Skeletal muscle tissue (tissue), 5 donors: ENCODE measurements around the gene SCAF4. TPM values are rescaled to one million over a fixed set of nuclear protein-coding genes. Genes with fewer than 3 reads are reported as not detected.
"Not testable (repeated sequence)": the region's sequence is repeated elsewhere in the genome, so short reads cannot be mapped to it uniquely, and the experiment has no call there.

Experiments used
- H3K27ac ChIP-seq: one replicate; pipeline ENCODE4 v1.7.0; 2013; ENCODE audit warnings: mild to moderate bottlenecking, low read depth, low read length, inconsistent platforms
- H3K27me3 ChIP-seq, 3 donors: one replicate each; pipeline ENCODE4 v1.7.0; 2013; ENCODE audit warnings: low read length in 3 of 3; ENCODE audit not compliant: control insufficient read depth in 3 of 3, insufficient read depth in 3 of 3
- H3K36me3 ChIP-seq, 3 donors: one replicate each; pipeline ENCODE4 v1.7.0; 2013; ENCODE audit warnings: low read length in 3 of 3; ENCODE audit not compliant: control insufficient read depth in 3 of 3, insufficient read depth in 3 of 3
- H3K4me1 ChIP-seq, 3 donors: one replicate each; pipeline ENCODE4 v1.7.0; 2013; ENCODE audit warnings: low read length in 3 of 3, mild to moderate bottlenecking in 3 of 3; ENCODE audit not compliant: control insufficient read depth in 3 of 3, insufficient read depth in 3 of 3
- H3K4me3 ChIP-seq, 3 donors: one replicate each; pipeline ENCODE4 v1.7.0; 2013; ENCODE audit warnings: low read length in 3 of 3
- H3K9ac ChIP-seq, 3 donors: one replicate each; pipeline ENCODE4 v1.7.0; 2013; ENCODE audit warnings: low read length in 3 of 3, mild to moderate bottlenecking in 3 of 3, moderate library complexity in 2 of 3, low read depth in 1 of 3
- H3K9me3 ChIP-seq, 3 donors: one replicate each; pipeline ENCODE4 v1.7.0; 2013; ENCODE audit warnings: low read length in 3 of 3; ENCODE audit not compliant: control insufficient read depth in 3 of 3
- small RNA-seq: library from RNA; depleted of rRNA; stranded (forward); fragments of <200 nt; gene quantifications from one replicate; pipeline ENCODE3, GENCODE V24; 2014
- total RNA-seq: library from RNA; depleted of rRNA; stranded (reverse); fragments of >200 nt; gene quantifications from one replicate; pipeline ENCODE4 v1.2.3, GENCODE V29; 2014
- donor health status: Osteomylitis.

SCAF4 gene
- total RNA-seq, 1 donor from 2014 or later: 8.4 TPM

GRCh38 chr21:31631881-31632280 lies 100.0 kb downstream of the SCAF4 start:
- not testable (repeated sequence) for H3K27ac ChIP-seq, H3K27me3 ChIP-seq, H3K4me3 ChIP-seq, H3K4me1 ChIP-seq, H3K9me3 ChIP-seq, H3K9ac ChIP-seq, H3K36me3 ChIP-seq

- Histone ChIP-seq H3K9ac (no peak overlapping the region), H3K4me3 (no peak overlapping the region), H3K27me3 (no peaks in the 10 kb centered on the region), H3K9me3 (no peaks in the 10 kb centered on the region), H3K36me3 (no peaks in the 10 kb centered on the region), H3K27ac (no peak overlapping the region), H3K4me1 (no peaks in the 10 kb centered on the region)
Measured at GRCh38 chr21:31629972-31630711, 101.8 kb downstream of the SCAF4 start.

GRCh38 chr21:31624961-31625491 lies 106.9 kb downstream of the SCAF4 start:
- H3K4me1 ChIP-seq: no peaks in the 10 kb centered on the region
- H3K4me3 ChIP-seq: no peak overlapping the region
- H3K27me3 ChIP-seq: no peaks in the 10 kb centered on the region
- no peaks in the 10 kb centered on the region for H3K36me3 ChIP-seq
- H3K9ac ChIP-seq: no peak overlapping the region
- no peaks in the 10 kb centered on the region for H3K9me3 ChIP-seq
- H3K27ac ChIP-seq: no peak overlapping the region

- no peak overlapping the region for H3K9ac ChIP-seq
- no peak overlapping the region for H3K4me3 ChIP-seq
- no peaks in the 10 kb centered on the region for H3K27me3 ChIP-seq
- H3K36me3 ChIP-seq: no peaks in the 10 kb centered on the region
- no peaks in the 10 kb centered on the region for H3K4me1 ChIP-seq
- peaks cover 0 to 2% (median 0%) of the 10 kb centered on the region in 3 donors for H3K9me3 ChIP-seq
- no peak overlapping the region for H3K27ac ChIP-seq
Measured at GRCh38 chr21:31624181-31624580, 107.7 kb downstream of the SCAF4 start.

GRCh38 chr21:31623664-31624063 lies 108.3 kb downstream of the SCAF4 start:
- no peak overlapping the region for H3K9ac ChIP-seq
- peaks cover 0 to 4% (median 0%) of the 10 kb centered on the region in 3 donors for H3K9me3 ChIP-seq
- no peaks in the 10 kb centered on the region for H3K36me3 ChIP-seq
- H3K4me1 ChIP-seq: no peaks in the 10 kb centered on the region
- H3K27ac ChIP-seq: no peak overlapping the region
- H3K27me3 ChIP-seq: no peaks in the 10 kb centered on the region
- H3K4me3 ChIP-seq: no peak overlapping the region

GRCh38 chr21:31622397-31622796 lies 109.5 kb downstream of the SCAF4 start:
- Histone ChIP-seq H3K27me3 (no peaks in the 10 kb centered on the region), H3K27ac (no peak overlapping the region), H3K4me1 (no peaks in the 10 kb centered on the region), H3K36me3 (no peaks in the 10 kb centered on the region), H3K4me3 (no peak overlapping the region), H3K9ac (no peak overlapping the region), H3K9me3 (peaks cover 0 to 4% (median 0%) of the 10 kb centered on the region in 3 donors)

Small RNA genes lying within 50 kb of the gene (small RNA-seq; reads per million reads assigned to genes)
- gene RF01241: not detected

Other genes with a start within 250 kb of the SCAF4 start
- 89.8 TPM for gene SOD1, start 72.4 kb downstream of the SCAF4 start, total RNA-seq
- gene HUNK, start 140.9 kb upstream of the SCAF4 start, total RNA-seq: 3.1 TPM